Measurements from ENCODE around the gene NPR3. TPM values are rescaled to one million over a fixed set of nuclear protein-coding genes. Genes with fewer than 3 reads are reported as not detected.

Gene NPR3
- total and polyA plus RNA-seq, 10 donors: 0.30 to 52.4 (median 14.3) TPM

DNA sequence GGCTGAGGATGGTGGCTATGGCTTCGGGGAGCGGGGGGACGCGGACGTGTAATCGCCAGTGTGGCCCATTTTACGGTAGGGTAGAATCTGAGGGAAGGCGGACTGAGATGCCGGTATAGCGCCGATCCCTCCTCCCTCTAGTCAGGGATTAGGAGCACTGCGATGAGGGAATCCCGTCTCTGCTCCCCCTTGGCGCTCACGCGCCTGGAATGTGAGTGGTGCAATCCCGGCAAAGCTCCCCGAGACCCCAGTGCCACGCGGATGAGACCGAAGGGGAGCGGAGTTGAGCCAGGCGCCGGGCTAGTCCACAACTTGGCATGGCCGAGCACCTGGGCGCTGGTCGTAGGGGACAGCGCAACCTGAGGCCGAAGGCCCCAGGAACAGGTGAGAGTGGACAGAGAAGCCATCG lies 2.2 kb downstream of the NPR3 start:
- peaks cover 0 to 69% (median 33%) of the 10 kb centered on the region in 7 donors for H3K27me3 ChIP-seq (replicated peaks in 1 of 7)
- H3K4me3 ChIP-seq: peak overlapping the region; percentile 38 to 85 (median 58)
- H3K36me3 ChIP-seq: no peaks in the 10 kb centered on the region
- TF ChIP-seq POLR2AphosphoS5 (IDR thresholded peaks at IDR 0.05) (no peak), POLR2A (IDR thresholded peaks at IDR 0.05) (no peak)
- TF ChIP-seq, protein P1, sequence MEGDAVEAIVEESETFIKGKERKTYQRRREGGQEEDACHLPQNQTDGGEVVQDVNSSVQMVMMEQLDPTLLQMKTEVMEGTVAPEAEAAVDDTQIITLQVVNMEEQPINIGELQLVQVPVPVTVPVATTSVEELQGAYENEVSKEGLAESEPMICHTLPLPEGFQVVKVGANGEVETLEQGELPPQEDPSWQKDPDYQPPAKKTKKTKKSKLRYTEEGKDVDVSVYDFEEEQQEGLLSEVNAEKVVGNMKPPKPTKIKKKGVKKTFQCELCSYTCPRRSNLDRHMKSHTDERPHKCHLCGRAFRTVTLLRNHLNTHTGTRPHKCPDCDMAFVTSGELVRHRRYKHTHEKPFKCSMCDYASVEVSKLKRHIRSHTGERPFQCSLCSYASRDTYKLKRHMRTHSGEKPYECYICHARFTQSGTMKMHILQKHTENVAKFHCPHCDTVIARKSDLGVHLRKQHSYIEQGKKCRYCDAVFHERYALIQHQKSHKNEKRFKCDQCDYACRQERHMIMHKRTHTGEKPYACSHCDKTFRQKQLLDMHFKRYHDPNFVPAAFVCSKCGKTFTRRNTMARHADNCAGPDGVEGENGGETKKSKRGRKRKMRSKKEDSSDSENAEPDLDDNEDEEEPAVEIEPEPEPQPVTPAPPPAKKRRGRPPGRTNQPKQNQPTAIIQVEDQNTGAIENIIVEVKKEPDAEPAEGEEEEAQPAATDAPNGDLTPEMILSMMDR (IDR thresholded peaks at IDR 0.05 in 8 of 11, conservative IDR thresholded peaks at IDR 0.05 in 3 of 11): no peak
- peak overlapping the region in 1 of 8 donors; percentile 28 for H3K27ac ChIP-seq
- WGBS, 5 donors: 2 to 8% (median 3%) methylated on average over 29 to 30 of the region's 30 CpGs
- peaks cover 15 to 66% (median 53%) of the 10 kb centered on the region in 6 donors for H3K4me1 ChIP-seq
- H3K9me3 ChIP-seq: peaks cover 0 to 11% (median 5%) of the 10 kb centered on the region in 8 donors
- intact Hi-C loops (cut with DNase I; ENCODE audit: low total_unique reads): no loop called here
- no peak for DNase-seq

DNA sequence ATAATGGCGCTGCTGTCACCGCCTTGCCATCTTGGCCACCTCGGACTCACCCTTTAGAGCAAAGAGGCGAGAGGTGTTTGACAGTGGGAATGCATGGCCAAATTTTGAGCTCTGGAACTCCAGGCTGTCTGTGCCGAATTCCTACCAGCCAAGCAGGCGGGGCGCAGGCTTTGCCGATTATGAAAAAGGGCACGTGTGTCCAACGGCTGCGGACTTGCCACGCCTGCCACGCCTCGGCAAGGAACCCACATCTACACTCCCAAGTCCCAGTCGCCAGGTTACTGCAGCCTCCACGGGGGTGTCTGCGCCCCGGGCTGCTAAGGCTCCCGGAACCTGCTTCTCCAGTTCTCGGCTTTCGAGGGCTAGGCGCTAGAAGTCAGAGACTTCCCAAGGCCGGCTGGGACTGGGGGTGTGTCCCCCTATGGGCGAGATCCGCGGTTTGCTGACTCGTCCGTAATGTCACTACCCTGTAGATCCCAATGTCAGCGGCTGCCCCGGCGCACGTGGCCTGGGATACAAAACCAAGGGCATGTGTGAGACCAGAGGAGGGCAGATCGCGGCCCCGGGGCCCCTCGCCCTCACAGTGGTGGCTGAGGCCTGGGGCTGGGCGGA lies 2.8 kb downstream of the NPR3 start:
- peak overlapping the region in 7 of 8 donors; percentile 38 to 85 (median 58) for H3K4me3 ChIP-seq
- peak; percentile 77 for DNase-seq
- intact Hi-C loops (cut with DNase I; ENCODE audit: low total_unique reads): no loop called here
- H3K9me3 ChIP-seq: peaks cover 0 to 16% (median 9%) of the 10 kb centered on the region in 8 donors
- WGBS, 5 donors: 2 to 6% (median 3%) methylated on average over 27 to 37 of the region's 37 CpGs
- H3K4me1 ChIP-seq: peaks cover 15 to 63% (median 52%) of the 10 kb centered on the region in 6 donors
- peaks cover 0 to 64% (median 31%) of the 10 kb centered on the region in 7 donors for H3K27me3 ChIP-seq (replicated peaks in 1 of 7)
- peak overlapping the region in 1 of 8 donors; percentile 28 for H3K27ac ChIP-seq
- TF ChIP-seq POLR2AphosphoS5 (IDR thresholded peaks at IDR 0.05): peak in 1 of 3 donors; percentile 30
- TF ChIP-seq, protein P1 (IDR thresholded peaks at IDR 0.05 in 8 of 11, conservative IDR thresholded peaks at IDR 0.05 in 3 of 11): no peak
- no peaks in the 10 kb centered on the region for H3K36me3 ChIP-seq

DNA sequence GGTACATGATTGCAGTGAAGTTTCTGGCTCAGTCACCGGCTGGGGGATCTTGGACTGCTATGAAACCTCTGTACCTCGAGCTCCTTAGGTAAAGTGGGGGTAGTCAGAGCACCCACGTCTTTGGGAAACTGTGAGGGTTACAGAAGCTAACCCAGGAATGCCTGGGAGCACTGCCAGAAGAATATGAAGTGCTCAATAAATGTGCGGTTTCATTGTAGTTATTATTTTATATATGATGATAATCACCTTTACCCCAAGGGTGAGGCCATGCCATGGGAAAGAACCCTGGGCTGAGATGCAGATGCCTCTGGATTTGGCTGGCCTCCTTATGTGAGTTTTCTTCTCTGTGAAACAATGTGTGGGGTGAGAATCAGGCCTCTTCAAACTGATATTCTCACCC lies 3.7 kb downstream of the NPR3 start:
- WGBS, 5 donors: 20 to 34% (median 27%) methylated on average over 4 of the region's 4 CpGs
- H3K36me3 ChIP-seq: no peaks in the 10 kb centered on the region
- peaks cover 9 to 53% (median 42%) of the 10 kb centered on the region in 6 donors for H3K4me1 ChIP-seq
- peak overlapping the region in 2 of 8 donors; percentile 58 to 85 for H3K4me3 ChIP-seq
- TF ChIP-seq POLR2A (IDR thresholded peaks at IDR 0.05): no peak
- TF ChIP-seq, protein P1 (IDR thresholded peaks at IDR 0.05 in 8 of 11, conservative IDR thresholded peaks at IDR 0.05 in 3 of 11): no peak
- no peak for TF ChIP-seq POLR2AphosphoS5 (IDR thresholded peaks at IDR 0.05)
- intact Hi-C loops (cut with DNase I; ENCODE audit: low total_unique reads): no loop called here
- no peak for DNase-seq
- peaks cover 0 to 23% (median 16%) of the 10 kb centered on the region in 8 donors for H3K9me3 ChIP-seq
- peaks cover 0 to 54% (median 30%) of the 10 kb centered on the region in 7 donors for H3K27me3 ChIP-seq (replicated peaks in 1 of 7)
- H3K27ac ChIP-seq: no peak overlapping the region

DNA sequence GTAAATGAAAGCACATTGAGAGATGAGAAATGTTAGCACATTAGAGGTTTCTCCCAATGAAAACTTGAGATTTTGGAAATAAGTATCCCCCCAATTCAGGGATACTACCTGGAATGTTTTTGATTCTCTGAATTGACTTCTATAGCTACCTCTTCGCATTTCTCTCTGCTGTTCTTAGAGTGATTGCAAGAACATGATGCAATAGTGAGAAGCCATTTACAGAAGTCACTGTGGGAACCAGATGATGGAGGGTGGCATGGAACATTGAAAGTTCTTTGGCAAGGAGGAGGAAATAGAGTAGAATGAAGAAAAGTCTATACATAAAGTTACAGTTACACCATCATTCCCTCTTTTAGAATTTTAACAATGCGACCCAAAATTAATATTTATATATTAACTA lies 9.2 kb downstream of the NPR3 start:
- 76 to 95% (median 77%) methylated on average over 2 of the region's 2 CpGs for WGBS, 5 donors
- no peak overlapping the region for H3K27ac ChIP-seq
- DNase-seq: no peak
- no peaks in the 10 kb centered on the region for H3K36me3 ChIP-seq
- no peaks in the 10 kb centered on the region for H3K4me1 ChIP-seq
- intact Hi-C loops (cut with DNase I; ENCODE audit: low total_unique reads): no loop called here
- H3K9me3 ChIP-seq: peaks cover 0 to 23% (median 16%) of the 10 kb centered on the region in 8 donors
- no peaks in the 10 kb centered on the region for H3K27me3 ChIP-seq (replicated peaks in 1 of 7)
- TF ChIP-seq POLR2A (IDR thresholded peaks at IDR 0.05): no peak
- TF ChIP-seq POLR2AphosphoS5 (IDR thresholded peaks at IDR 0.05): no peak
- TF ChIP-seq, protein P1 (IDR thresholded peaks at IDR 0.05 in 8 of 11, conservative IDR thresholded peaks at IDR 0.05 in 3 of 11): no peak
- no peak overlapping the region for H3K4me3 ChIP-seq

Data from spleen (tissue), 11 donors.